HG02763 (cell line): ENCODE measurements around the gene RPS3A.
"Not testable (repeated sequence)": the region's sequence is repeated elsewhere in the genome, so short reads cannot be mapped to it uniquely, and the experiment has no call there.

Experiments
- ATAC-seq: cut with Tn5 transposase; IDR thresholded peaks from one replicate; pipeline ENCODE4 v1.9.1; 2021; ENCODE audit warnings: mild to moderate bottlenecking, moderate library complexity; ENCODE audit not compliant: unreplicated experiment

RPS3A gene

DNA sequence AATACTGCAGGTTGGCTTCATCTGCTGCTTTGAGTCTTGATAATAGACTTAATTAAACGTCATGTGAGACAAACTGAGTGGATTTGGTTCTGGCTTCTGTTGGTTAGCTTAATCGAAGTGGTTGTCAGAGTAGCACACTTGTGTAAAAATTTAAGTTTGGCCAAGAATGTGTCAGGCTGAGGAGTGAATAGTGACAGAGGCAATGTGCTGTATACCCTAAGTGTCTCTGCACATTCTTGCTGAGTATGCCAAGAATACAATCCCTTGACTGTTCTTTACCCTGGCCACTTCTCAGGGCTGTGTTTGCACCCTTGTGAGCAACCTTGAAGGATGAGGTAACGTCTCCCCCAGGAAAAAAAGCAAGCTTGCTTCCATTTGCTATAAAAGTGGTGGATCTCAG lies 14.9 kb downstream of the RPS3A start:
- no peak for ATAC-seq

GRCh38 chr4:151114986-151115385 lies 15.6 kb downstream of the RPS3A start:
- no peak for ATAC-seq

GRCh38 chr4:151117371-151117962 lies 18.0 kb downstream of the RPS3A start:
- ATAC-seq, result peak; percentile 92

GRCh38 chr4:151129796-151130195 lies 30.4 kb downstream of the RPS3A start:
- ATAC-seq, result no peak

DNA sequence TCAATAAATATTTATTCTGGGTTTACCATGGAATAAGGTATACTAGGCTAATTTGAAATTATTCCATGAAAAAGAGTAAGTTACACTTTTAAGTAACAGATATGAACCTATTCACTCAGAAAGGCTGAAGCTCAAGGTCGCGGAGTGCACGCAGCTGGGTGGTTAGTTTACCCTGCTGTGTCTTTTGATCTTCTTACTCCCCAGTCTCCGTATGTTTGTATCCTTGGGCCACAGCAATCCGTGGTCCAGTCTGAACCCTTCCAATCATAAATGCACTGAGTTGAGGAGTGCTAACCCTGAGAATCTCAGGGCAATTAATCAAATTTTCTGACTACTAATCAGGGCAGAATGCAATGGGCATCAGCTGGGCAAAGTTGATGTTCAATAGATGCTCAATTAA lies 33.9 kb downstream of the RPS3A start:
- ATAC-seq, result no peak

- ATAC-seq, result not testable (repeated sequence)
These were observed 36.6 kb downstream of the RPS3A start for GRCh38 chr4:151136048-151136447.

GRCh38 chr4:151139814-151140213 lies 40.4 kb downstream of the RPS3A start:
- no peak for ATAC-seq

GRCh38 chr4:151142758-151143157 lies 43.3 kb downstream of the RPS3A start:
- ATAC-seq, result no peak

- no peak for ATAC-seq
These were observed 43.7 kb downstream of the RPS3A start for GRCh38 chr4:151143162-151143561.

DNA sequence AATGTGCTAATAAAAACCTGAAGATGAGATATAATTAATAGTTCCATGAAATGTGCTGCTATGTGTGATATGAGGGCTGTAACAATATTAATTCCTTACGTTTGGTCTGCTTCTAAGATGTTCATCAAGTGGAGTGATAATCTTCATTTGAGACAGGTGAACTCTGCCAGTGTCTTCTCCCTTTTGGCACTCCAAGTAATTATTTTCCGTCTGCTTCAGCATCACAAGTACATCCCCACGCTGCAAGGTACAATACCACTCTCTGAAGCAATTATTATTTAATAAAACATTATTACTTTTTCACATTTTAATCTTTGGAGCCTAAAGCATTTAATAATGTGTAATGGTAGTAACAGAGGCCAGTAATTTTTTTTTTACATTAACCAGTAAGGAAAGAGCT lies 44.4 kb downstream of the RPS3A start:
- ATAC-seq, result no peak

- ATAC-seq, result no peak
These were observed 45.1 kb downstream of the RPS3A start for GRCh38 chr4:151144329-151145072.

DNA sequence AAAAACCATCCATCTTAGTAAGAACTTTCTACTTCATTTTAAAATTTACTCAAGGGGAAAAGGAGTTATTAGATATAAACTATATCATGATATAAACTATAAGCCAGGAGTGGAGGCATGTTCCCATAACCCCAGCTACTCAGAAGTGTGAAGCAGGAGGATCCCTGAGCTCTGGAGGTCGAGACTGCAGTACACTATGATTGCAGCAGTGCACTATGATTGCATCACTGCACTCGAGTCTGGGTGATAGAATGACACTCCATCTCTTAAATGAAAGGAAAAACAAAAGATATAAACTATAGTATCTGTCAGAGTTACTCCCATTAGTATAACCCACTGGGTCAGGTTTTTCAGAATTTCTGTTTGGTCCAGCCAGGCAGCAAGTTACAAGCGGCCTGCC lies 47.6 kb downstream of the RPS3A start:
- ATAC-seq, result no peak

DNA sequence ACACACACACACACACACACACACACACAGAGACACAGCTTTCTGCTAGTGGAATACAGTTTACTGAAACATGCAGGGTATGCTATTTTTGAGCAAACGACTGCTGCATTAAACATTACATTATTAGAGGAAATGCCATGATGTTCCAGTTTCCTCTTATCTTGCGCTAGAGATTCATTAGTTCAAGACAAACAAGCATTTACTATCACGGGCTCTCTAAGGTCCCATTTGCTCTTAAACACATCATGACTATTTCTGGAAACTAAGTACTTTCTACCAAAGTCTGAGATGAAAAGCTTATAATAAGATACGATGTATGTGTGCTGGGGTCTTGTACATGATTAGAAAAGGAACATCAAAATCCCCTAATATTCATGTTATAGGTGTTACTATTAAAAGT lies 48.8 kb downstream of the RPS3A start:
- no peak for ATAC-seq

DNA sequence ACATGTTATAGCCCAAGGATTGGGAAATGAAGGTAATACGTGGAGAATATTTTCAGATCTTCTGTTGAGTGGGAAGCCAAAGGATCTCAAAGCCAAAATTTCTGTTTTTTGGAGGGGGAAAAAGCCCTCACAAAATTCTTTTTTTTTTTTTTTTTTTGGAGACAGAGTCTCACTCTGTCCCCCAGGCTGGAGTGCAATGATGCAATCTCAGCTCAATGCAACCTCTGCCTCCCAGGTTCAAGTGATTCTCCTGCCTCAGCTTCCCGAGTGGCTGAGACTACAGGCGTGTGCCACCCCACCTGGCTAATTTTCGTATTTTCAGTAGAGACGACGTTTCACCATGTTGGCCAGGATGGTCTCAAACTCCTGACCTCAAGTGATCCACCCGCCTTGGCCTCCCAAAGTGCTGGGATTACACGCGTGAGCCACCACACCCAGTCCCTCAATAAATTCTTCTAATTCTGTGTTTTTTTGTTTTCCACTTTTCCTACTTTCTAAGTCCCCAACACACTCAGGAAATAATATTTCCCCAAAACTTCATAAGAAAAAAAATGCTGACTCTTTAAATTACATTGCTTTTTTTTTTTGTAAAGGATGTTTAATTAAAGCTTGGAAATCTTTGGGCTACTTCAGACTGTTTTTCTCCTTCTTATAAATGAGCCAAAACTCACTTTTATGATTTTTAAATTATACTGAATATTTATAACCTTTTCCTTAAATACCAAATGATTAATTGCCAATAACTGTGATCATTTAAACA lies 51.6 kb downstream of the RPS3A start:
- ATAC-seq, result no peak

- ATAC-seq, result no peak
These were observed 52.6 kb downstream of the RPS3A start for GRCh38 chr4:151152028-151152427.

- no peak for ATAC-seq
These were observed 54.2 kb downstream of the RPS3A start for GRCh38 chr4:151153585-151153984.
